SK-N-SH treated with all-trans-retinoic acid at 6 μM for 48 hours (cell line): ENCODE results near the gene PDE4DIP.
"Not testable (repeated sequence)": the region's sequence is repeated elsewhere in the genome, so short reads cannot be mapped to it uniquely, and the experiment has no call there.

Experiments
- ARNTL ChIP-seq: fragments of 450-650 bp; formaldehyde crosslinking; IDR thresholded peaks from 2 replicates; pipeline ENCODE4 v1.5.0; 2020; ENCODE audit warnings: low read depth, mild to moderate bottlenecking, moderate library complexity, borderline replicate concordance
- CREB5 ChIP-seq: fragments of 250-450 bp; sonication (Bioruptor Pico); IDR thresholded peaks from 2 replicates; pipeline ENCODE4 v1.5.1; 2020; ENCODE audit warnings: low read depth, mild to moderate bottlenecking, moderate library complexity
- CSDC2 ChIP-seq: fragments of 250-450 bp; sonication (Bioruptor Pico); IDR thresholded peaks from 2 replicates; pipeline ENCODE4 v1.5.0; 2020; ENCODE audit warnings: mild to moderate bottlenecking, moderate library complexity
- CSRNP3 ChIP-seq: fragments of 250-450 bp; sonication (Bioruptor Pico); IDR thresholded peaks from 2 replicates; pipeline ENCODE4 v1.5.1; 2021; ENCODE audit warnings: mild to moderate bottlenecking, moderate library complexity
- PATZ1 ChIP-seq: fragments of 250-450 bp; sonication (Bioruptor Pico); IDR thresholded peaks from 2 replicates; pipeline ENCODE4 v1.8.0; 2020; ENCODE audit warnings: mild to moderate bottlenecking, moderate library complexity, borderline replicate concordance
- PPARA ChIP-seq: fragments of 250-450 bp; sonication (Bioruptor Pico); IDR thresholded peaks from 2 replicates; pipeline ENCODE4 v1.5.0; 2020; ENCODE audit warnings: mild to moderate bottlenecking, borderline replicate concordance
- SNAI2 ChIP-seq: fragments of 250-450 bp; sonication (Bioruptor Pico); IDR thresholded peaks from 2 replicates; pipeline ENCODE4 v1.5.0; 2020; ENCODE audit warnings: mild to moderate bottlenecking, moderate library complexity
- ZFP3 ChIP-seq: fragments of 250-450 bp; sonication (Bioruptor Pico); IDR thresholded peaks from 2 replicates; pipeline ENCODE4 v1.5.0; 2020; ENCODE audit warnings: mild to moderate bottlenecking, moderate library complexity
- ZFP30 ChIP-seq: fragments of 450-650 bp; formaldehyde crosslinking; IDR thresholded peaks from 2 replicates; pipeline ENCODE4 v1.5.0; 2022; ENCODE audit warnings: mild to moderate bottlenecking, moderate library complexity
- ZNF70 ChIP-seq: fragments of 450-650 bp; formaldehyde crosslinking; IDR thresholded peaks from 2 replicates; pipeline ENCODE4 v1.5.0; 2020; ENCODE audit warnings: mild to moderate bottlenecking, moderate library complexity
- TF ChIP-seq, protein P1 (sequence below): fragments of 250-450 bp; sonication (Bioruptor Pico); IDR thresholded peaks from 2 replicates; pipeline ENCODE4 v1.5.0; 2020; ENCODE audit warnings: mild to moderate bottlenecking, moderate library complexity

DNA sequence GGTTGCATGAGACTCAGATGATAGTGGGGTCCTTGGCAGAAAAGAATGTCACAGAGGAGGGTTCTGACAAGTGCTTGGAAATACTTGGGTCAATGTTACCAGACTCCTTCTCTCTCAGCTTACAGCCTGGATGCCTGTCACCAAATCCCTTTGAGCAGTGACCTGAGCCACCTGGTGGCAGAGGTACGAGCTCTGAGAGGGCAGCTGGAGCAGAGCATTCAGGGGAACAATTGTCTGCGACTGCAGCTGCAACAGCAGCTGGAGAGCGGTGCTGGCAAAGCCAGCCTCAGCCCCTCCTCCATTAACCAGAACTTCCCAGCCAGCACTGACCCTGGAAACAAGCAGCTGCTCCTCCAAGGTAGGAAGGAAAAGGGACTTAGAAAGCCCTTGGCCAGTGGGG is 180.1 kb downstream of the PDE4DIP start:
- TF ChIP-seq ZFP30 (CRISPR knock-in tag); PPARA; ZFP3 (CRISPR knock-in tag); CSRNP3 (CRISPR knock-in tag); ARNTL (CRISPR knock-in tag); CREB5; SNAI2 (CRISPR knock-in tag); ZNF70; CSDC2 (CRISPR knock-in tag); PATZ1 (CRISPR knock-in tag): not testable (repeated sequence)
- TF ChIP-seq, protein P1, sequence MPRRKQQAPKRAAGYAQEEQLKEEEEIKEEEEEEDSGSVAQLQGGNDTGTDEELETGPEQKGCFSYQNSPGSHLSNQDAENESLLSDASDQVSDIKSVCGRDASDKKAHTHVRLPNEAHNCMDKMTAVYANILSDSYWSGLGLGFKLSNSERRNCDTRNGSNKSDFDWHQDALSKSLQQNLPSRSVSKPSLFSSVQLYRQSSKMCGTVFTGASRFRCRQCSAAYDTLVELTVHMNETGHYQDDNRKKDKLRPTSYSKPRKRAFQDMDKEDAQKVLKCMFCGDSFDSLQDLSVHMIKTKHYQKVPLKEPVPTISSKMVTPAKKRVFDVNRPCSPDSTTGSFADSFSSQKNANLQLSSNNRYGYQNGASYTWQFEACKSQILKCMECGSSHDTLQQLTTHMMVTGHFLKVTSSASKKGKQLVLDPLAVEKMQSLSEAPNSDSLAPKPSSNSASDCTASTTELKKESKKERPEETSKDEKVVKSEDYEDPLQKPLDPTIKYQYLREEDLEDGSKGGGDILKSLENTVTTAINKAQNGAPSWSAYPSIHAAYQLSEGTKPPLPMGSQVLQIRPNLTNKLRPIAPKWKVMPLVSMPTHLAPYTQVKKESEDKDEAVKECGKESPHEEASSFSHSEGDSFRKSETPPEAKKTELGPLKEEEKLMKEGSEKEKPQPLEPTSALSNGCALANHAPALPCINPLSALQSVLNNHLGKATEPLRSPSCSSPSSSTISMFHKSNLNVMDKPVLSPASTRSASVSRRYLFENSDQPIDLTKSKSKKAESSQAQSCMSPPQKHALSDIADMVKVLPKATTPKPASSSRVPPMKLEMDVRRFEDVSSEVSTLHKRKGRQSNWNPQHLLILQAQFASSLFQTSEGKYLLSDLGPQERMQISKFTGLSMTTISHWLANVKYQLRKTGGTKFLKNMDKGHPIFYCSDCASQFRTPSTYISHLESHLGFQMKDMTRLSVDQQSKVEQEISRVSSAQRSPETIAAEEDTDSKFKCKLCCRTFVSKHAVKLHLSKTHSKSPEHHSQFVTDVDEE (CRISPR knock-in tag) = not testable (repeated sequence)
